ENCODE data around the gene PAK6.

PAK6 gene

GRCh38 chr15:40257656-40258450 is 19.0 kb downstream of the PAK6 start:
- no peak for DNase-seq

DNA sequence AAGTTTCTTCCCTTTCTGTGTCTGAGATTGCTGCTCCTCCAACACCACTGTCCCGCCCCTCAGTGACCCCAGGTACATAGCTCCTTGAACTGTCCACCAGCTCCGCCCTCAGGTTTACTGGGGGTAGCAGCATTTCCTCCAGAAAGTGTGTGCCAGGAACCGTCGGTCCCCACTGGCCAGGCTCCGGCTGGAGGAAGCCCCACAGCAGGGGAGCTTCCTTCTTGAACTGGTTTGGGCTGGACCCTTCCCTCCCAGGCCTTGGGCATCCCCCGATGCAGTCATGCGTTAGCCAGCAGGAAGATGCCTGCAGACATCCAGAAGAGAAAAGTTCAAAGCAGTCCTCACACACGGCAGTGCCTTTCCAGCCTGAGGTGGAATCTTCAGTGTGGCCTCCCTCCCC is 19.7 kb downstream of the PAK6 start:
- no peak for DNase-seq

- no peak for DNase-seq
Measured at GRCh38 chr15:40259021-40259420, 20.2 kb downstream of the PAK6 start.

DNA sequence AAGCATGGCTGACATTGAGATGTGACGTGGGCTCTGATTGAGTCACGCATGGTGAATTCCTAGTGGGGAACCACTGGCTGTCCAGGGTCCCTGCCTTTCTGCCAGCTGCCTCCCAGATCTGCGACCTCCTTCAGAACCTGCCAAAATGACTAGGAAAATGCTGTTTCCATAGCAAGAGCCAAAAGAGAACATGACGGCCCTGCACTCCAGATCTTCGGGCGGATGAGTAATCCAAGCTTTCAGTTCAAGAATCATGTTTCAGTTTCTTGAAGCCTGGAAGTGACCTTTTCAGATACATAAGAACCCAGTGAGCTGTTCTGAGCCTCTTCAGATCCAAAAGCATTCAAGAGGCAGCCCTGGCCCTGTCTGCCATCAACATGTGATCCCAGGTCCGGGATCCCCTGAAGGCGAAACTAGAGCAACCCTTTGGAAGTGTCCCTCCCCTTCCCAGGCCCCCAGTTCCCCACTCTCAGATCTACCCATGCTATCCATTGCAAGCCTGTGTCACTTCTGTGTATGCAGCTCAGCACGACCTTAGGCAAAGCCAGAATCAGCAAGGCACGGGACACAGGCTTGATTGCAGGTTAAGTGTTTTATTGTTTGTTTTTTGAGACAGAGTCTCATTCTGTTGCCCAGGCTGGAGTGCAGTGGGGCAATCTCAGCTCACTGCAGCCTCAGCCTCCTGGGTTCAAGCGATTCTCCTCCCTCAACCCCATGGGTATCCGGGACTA is 24.3 kb downstream of the PAK6 start:
- DNase-seq, result no peak

DNA sequence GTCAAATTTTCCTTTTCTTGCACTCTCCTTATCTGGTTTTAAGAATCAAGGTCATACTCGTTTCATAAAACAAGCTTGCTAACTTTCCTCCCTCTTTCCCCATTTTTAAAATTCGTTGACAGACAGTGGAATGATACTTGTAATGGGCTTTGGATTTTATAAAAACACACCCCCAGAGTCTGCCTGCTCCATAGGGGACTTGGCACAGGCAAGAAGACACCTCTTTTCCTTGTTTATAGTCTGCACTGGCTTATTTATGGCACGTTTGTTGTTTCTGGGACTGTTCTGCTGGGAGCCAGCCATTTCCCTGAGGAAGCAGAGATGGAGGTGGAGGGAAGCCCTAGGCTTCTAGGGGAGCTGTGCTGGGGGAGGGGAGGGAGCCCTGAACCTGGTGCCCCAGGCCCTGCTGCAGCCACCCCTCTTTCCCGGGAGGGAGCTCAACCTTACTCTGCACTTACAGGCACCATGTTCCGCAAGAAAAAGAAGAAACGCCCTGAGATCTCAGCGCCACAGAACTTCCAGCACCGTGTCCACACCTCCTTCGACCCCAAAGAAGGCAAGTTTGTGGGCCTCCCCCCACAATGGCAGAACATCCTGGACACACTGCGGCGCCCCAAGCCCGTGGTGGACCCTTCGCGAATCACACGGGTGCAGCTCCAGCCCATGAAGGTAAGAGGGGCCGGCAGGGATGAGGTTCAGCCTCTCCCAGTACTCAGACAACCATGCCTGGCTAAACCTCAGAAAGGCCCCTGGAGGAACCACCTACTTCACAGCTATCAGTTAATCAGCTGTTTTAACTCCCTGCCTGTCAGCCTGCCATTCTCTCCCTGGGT is 25.7 kb downstream of the PAK6 start:
- no peak for DNase-seq

DNA sequence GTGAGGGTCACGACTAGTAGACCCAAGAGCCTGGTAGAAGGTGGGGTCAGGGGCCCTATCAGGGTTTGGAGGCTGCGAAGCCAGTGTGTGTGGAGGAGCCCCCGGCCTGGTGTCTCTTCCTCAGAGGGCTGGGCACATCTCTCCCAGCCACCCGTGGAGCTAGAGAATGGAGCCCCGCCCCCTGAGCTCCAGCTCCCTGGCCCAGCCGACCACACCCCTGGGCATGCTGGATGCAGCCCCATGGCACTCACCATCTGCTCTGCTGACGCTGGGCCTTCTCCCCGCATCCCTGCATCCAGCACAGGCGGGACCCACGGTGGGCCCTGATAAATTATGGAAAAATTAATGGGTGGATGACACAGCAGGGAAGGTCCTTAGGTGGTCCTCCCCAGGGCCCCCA is 26.5 kb downstream of the PAK6 start:
- no peak for DNase-seq

- no peak for DNase-seq
Measured at GRCh38 chr15:40265875-40266274, 27.0 kb downstream of the PAK6 start.

DNA sequence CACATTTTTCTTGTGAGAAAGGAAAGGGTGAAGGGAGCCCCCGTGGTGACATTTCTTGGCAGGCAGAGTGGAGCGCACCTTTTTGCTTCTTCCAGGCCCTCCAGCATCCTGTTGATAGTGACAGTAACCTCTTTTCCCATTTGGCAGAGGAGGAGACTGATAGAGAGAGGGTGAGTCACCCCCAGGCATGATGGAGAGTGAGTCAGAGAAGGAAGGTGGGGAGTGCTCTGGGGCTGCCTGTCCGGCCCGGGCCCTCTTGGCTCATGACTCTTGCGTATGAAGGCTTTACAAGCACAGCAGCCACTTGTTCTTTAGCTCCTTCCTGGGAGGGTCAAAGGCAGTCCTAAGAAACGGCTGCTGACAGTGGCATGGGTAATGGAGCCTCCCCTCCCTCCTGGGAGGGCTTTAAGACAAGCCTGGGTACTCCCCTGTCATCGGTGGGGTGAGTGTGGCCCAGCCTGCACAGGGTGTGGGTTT is 28.0 kb downstream of the PAK6 start:
- no peak for DNase-seq

GRCh38 chr15:40267670-40268069 is 28.8 kb downstream of the PAK6 start:
- DNase-seq, result no peak

- no peak for DNase-seq
Measured at GRCh38 chr15:40269604-40270003, 30.7 kb downstream of the PAK6 start.

GRCh38 chr15:40270246-40270995 is 31.6 kb downstream of the PAK6 start:
- no peak for DNase-seq

DNA sequence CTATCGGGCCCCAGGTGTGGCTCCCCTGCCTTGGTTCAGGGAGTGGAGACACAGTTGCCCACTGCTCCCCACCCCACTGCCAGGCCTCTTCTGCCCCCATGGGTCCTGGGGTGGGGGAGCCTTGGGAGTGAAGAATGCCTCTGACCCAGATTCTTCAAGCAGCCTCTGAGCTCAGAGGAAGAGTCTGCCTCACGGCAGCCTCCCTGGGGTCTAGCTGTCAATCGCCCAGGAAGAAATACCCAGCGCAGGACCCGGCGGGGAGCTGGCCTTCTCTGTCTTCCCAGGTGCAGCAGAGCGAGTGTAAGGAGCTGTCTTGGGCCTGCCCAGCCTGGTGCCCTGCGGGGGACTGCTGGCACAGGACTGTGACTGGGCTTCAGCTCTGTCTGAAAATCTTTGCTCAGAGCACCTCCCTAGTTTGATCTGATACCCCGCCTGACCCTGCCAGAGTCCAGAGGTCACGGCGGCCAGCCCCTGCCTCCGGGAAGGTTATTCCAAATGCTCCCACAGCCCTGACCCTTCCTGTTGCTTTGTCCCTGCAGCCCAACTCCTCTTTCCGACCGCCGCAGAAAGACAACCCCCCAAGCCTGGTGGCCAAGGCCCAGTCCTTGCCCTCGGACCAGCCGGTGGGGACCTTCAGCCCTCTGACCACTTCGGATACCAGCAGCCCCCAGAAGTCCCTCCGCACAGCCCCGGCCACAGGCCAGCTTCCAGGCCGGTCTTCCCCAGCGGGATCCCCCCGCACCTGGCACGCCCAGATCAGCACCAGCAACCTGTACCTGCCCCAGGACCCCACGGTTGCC is 33.0 kb downstream of the PAK6 start:
- DNase-seq, result no peak

GRCh38 chr15:40272485-40273056 is 33.7 kb downstream of the PAK6 start:
- no peak for DNase-seq

- no peak for DNase-seq
Measured at GRCh38 chr15:40273428-40273827, 34.6 kb downstream of the PAK6 start.

DNA sequence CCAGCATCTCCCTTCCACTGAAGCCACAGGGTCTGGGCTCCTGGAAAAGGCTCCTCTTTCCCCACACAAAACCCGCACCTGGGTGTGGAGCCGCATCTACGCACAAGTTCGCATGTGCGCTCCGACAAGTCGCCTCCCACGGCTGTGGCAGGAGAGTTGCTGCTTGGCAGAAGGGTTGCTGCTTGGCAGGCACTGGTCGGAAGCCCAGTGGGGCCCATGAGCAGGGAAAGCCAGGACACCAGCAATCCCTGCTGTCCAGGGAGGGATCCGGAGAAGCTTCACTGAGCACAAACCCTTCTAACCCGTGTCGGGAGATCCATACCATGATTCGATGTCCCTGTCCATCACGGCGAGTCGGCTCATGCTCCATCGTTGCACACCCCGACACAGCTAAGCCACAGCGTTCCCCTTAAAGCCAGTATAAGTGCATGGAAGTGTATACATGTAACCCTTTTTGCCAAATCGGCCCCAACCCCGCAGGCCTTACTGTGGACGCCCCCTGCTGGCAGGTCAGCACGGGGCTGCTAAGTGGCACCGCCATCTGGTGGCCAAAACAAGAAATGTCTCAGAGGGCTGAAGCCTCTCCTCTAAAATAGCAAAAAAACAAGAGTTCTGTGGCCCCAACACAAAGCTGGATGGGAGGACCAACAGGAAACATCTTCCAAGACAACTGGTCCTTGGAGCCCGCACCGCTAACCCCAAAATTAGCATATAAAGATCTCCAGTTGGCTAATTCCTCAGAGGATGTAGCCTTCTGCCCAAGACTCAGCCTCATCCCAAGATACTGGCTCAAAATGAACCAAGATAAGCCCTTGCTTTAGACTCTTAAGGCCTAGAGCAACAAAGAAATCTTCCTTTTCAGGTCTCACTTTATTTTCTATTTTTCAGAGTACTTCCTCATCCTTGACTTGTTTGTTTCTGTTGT is 35.7 kb downstream of the PAK6 start:
- DNase-seq, result peak; percentile 82

- no peak for DNase-seq
Measured at GRCh38 chr15:40275523-40275922, 36.7 kb downstream of the PAK6 start.

DNA sequence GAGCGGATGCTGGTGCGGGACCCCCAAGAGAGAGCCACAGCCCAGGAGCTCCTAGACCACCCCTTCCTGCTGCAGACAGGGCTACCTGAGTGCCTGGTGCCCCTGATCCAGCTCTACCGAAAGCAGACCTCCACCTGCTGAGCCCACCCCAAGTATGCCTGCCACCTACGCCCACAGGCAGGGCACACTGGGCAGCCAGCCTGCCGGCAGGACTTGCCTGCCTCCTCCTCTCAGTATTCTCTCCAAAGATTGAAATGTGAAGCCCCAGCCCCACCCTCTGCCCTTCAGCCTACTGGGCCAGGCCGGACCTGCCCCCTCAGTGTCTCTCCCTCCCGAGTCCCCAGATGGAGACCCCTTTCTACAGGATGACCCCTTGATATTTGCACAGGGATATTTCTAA is 37.1 kb downstream of the PAK6 start:
- DNase-seq, result no peak

GRCh38 chr15:40276927-40277326 is 38.1 kb downstream of the PAK6 start:
- no peak for DNase-seq

DNA sequence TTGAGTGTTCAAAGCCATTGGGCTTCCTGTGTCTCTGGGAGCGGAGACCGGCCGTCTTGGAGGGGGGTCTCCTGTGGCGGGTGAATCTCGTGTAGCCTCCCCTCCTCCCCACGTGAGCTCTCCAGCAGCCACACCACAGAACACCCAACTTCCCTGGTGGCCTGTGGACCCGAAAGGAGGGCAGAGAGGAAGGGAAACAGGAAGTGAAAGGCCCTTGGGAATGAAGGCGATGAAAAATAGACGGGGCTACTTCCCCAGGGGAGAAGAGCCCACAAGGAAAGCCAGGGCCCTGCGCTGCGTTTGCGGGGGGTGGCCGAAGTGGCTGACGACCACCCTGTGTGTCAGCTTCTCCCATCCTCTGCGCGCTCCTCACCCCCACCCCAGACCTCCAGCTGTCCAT is 38.6 kb downstream of the PAK6 start:
- DNase-seq, result no peak

GRCh38 chr15:40278026-40278425 is 39.2 kb downstream of the PAK6 start:
- no peak for DNase-seq
